CD4-positive, alpha-beta T cell (primary cell): Measurements from ENCODE around the gene SLC1A3. TPM values are rescaled to one million over a fixed set of nuclear protein-coding genes. Genes with fewer than 3 reads are reported as not detected.
A peak's percentile ranks its signal among the peaks of the same experiment; 100 is the strongest.

Experiments used
- ATAC-seq: fragments of 200-7000 bp; cut with Tn5 transposase; one replicate; pipeline ENCODE4 v1.10.0; 2022; ENCODE audit warnings: mild to moderate bottlenecking; ENCODE audit not compliant: poor library complexity
- CTCF ChIA-PET: fragments of 350-600 bp; sonication (Branson Sonifier 250); formaldehyde crosslinking; loops from one replicate; lab custom pipeline; 2021; ENCODE audit warnings: antibody characterized with exemption, inconsistent platforms; lab: Charles Lee
- POLR2A ChIA-PET: fragments of 350-600 bp; sonication (Branson Sonifier 250); formaldehyde crosslinking; loops from one replicate; lab custom pipeline; 2021; ENCODE audit warnings: antibody characterized with exemption, inconsistent platforms; lab: Charles Lee
- DNase-seq, 14 experiments: peaks; one replicate each; pipeline ENCODE4 v3.0.0-alpha.2; 2013 to 2020; ENCODE audit warnings: mixed read lengths in 2 of 14
- H3K27ac ChIP-seq, 2 donors: one replicate each; pipeline versions ENCODE4 v1.5.1 to v1.7.0; 2013; ENCODE audit warnings: low read length in 2 of 2, low read depth in 1 of 2, mild to moderate bottlenecking in 1 of 2
- H3K27me3 ChIP-seq, 2 experiments: 1 replicate in 1 of 2; 2 replicates in 1 of 2; pipeline versions ENCODE4 v1.6.1 to v1.7.0; 2013; ENCODE audit warnings: low read length in 2 of 2, control low read depth in 1 of 2, mild to moderate bottlenecking in 1 of 2, moderate library complexity in 1 of 2; ENCODE audit not compliant: insufficient read depth in 2 of 2, control insufficient read depth in 1 of 2
- H3K36me3 ChIP-seq: one replicate; pipeline ENCODE4 v1.6.1; 2013; ENCODE audit warnings: low read length, control low read depth; ENCODE audit not compliant: insufficient read depth
- H3K4me1 ChIP-seq: one replicate; pipeline ENCODE4 v1.6.1; 2013; ENCODE audit warnings: low read length, control low read depth; ENCODE audit not compliant: insufficient read depth
- H3K4me3 ChIP-seq: one replicate; pipeline ENCODE4 v1.5.1; 2013; ENCODE audit warnings: mild to moderate bottlenecking, low read length, moderate library complexity
- H3K9me3 ChIP-seq, 2 experiments: 1 replicate in 1 of 2; 2 replicates in 1 of 2; pipeline versions ENCODE4 v1.6.1 to v1.7.0; 2013; ENCODE audit warnings: low read length in 2 of 2, mild to moderate bottlenecking in 2 of 2, control low read depth in 1 of 2, moderate library complexity in 1 of 2; ENCODE audit not compliant: control insufficient read depth in 1 of 2, insufficient read depth in 1 of 2
- H3K27ac Mint-ChIP-seq: one replicate; pipeline ENCODE4 v1.8.0; 2020; ENCODE audit warnings: mixed read lengths
- H3K27me3 Mint-ChIP-seq: one replicate; pipeline ENCODE4 v1.8.0; 2021; ENCODE audit warnings: mixed read lengths
- H3K36me3 Mint-ChIP-seq: one replicate; pipeline ENCODE4 v1.8.0; 2021; ENCODE audit warnings: low read depth, mixed read lengths
- H3K4me1 Mint-ChIP-seq: one replicate; pipeline ENCODE4 v1.8.0; 2021; ENCODE audit warnings: low read depth, mixed read lengths
- H3K4me3 Mint-ChIP-seq: one replicate; pipeline ENCODE4 v1.8.0; 2020; ENCODE audit warnings: mild to moderate bottlenecking, mixed read lengths
- H3K9me3 Mint-ChIP-seq: one replicate; pipeline ENCODE4 v1.8.0; 2020; ENCODE audit warnings: mixed read lengths
- CTCF ChIP-seq: fragments of 200-600 bp; IDR thresholded peaks from one replicate; pipeline ENCODE4 v1.8.0; 2022; ENCODE audit warnings: antibody characterized with exemption, mild to moderate bottlenecking
- intact Hi-C, 2 experiments: fragments of 100-400 bp; cut with DNase I in 1 of 2; cut with micrococcal nuclease in 1 of 2; formaldehyde crosslinking; loops; one replicate each; pipeline versions ENCODE4 v1.15.1 to v1.9.0; 2023 to 2025; cut with DNase I, micrococcal nuclease
- total RNA-seq, 174 experiments: library from RNA in 2 of 174; stranded (reverse) in 2 of 174; gene quantifications; one replicate each; pipeline ENCODE4 v1.2.3 and lab custom pipeline; 2021 to 2026

The SLC1A3 gene
- total RNA-seq, 2 experiments from 2014 or later = not detected

- no peak for TF ChIP-seq CTCF
- CTCF ChIA-PET = no interaction called here
- Mint-ChIP-seq H3K4me1 (no peaks in the 10 kb centered on the region), H3K27ac (no peak overlapping the region), H3K36me3 (no peaks in the 10 kb centered on the region), H3K9me3 (no peaks in the 10 kb centered on the region), H3K4me3 (no peak overlapping the region), H3K27me3 (peaks cover 6% of the 10 kb centered on the region)
- H3K27me3 ChIP-seq = no peaks in the 10 kb centered on the region
- no peak for ATAC-seq
- no peaks in the 10 kb centered on the region for H3K9me3 ChIP-seq
- H3K36me3 ChIP-seq = no peaks in the 10 kb centered on the region
- H3K4me1 ChIP-seq = no peaks in the 10 kb centered on the region
- H3K4me3 ChIP-seq = no peak overlapping the region
- intact Hi-C loops = no loop called here
- POLR2A ChIA-PET = interaction anchor here (0.7 kb wide), 1 partner anchor 96 kb away, joined by 3 read pairs; no protein-coding TSS in a partner anchor
- DNase-seq = no peak
- H3K27ac ChIP-seq = no peak overlapping the region
Measured at GRCh38 chr5:36682499-36682898, 76.1 kb downstream of the SLC1A3 start.

DNA sequence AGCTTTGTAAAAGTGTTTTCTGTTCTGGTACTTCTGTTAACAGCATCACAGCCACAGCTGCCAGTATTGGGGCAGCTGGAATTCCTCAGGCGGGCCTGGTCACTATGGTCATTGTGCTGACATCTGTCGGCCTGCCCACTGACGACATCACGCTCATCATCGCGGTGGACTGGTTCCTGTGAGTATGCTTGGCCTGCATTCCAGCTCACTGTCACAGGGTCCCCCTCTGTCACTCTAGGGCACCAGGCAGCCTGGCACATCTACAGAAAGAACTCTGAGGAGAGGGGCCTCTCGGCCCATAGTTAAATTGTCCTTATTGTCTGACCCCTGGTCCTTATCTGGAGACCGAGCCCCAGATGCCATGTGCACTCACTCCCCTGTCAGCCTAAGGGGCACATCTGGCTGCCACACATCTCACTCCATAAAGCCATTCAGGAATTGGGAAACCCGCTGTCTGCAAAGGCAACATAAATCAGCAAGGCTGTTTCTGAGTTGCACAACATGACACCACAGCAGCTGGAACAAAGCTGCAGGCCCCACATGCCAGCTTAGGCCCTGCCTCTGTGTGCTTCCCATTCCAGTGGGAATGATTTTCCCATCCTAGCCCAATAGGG, 77.5 kb downstream of the SLC1A3 start:
- no peak for TF ChIP-seq CTCF
- CTCF ChIA-PET = no interaction called here
- POLR2A ChIA-PET = no interaction called here
- no peak overlapping the region for H3K4me3 Mint-ChIP-seq
- no peaks in the 10 kb centered on the region for H3K9me3 Mint-ChIP-seq
- Histone ChIP-seq H3K4me1 (no peaks in the 10 kb centered on the region), H3K27ac (no peak overlapping the region), H3K9me3 (no peaks in the 10 kb centered on the region), H3K4me3 (no peak overlapping the region), H3K36me3 (no peaks in the 10 kb centered on the region), H3K27me3 (no peaks in the 10 kb centered on the region)
- peaks cover 10% of the 10 kb centered on the region for H3K27me3 Mint-ChIP-seq
- no peak overlapping the region for H3K27ac Mint-ChIP-seq
- DNase-seq = peak in 1 of 14 experiments; percentile 50
- H3K4me1 Mint-ChIP-seq = no peaks in the 10 kb centered on the region
- no peak for ATAC-seq
- intact Hi-C loops = no loop called here
- H3K36me3 Mint-ChIP-seq = no peaks in the 10 kb centered on the region

DNA sequence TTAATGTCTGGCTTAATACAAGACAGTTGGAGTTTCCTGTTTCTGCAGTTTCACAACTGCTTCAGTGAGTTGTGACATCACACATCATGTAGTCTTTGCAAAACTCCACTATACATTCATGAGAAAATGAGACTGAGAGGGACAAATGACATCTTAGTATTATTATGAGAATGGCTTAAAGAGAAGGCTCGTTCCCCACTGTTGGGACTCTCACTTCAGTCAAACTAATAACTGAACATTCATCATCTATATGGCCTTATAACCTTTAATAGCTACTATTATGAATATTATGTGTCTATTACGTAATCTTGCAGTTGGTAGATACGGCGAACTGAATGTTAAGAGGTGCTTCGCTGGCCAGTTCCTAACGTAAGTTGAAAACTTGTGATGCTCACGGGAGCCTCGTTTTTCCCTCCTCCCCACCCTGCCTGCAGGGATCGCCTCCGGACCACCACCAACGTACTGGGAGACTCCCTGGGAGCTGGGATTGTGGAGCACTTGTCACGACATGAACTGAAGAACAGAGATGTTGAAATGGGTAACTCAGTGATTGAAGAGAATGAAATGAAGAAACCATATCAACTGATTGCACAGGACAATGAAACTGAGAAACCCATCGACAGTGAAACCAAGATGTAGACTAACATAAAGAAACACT, 79.4 kb downstream of the SLC1A3 start:
- Histone ChIP-seq H3K4me1 (peaks cover 6% of the 10 kb centered on the region), H3K36me3 (no peaks in the 10 kb centered on the region), H3K9me3 (no peaks in the 10 kb centered on the region), H3K4me3 (no peak overlapping the region), H3K27me3 (no peaks in the 10 kb centered on the region), H3K27ac (no peak overlapping the region)
- intact Hi-C loops = no loop called here
- ChIA-PET CTCF (interaction anchor here (0.9 kb wide), 1 partner anchor 10 kb away, joined by 3 read pairs; no protein-coding TSS in a partner anchor), POLR2A (no interaction called here)
- no peak for TF ChIP-seq CTCF
- ATAC-seq (no peak), DNase-seq (peak in 2 of 14 experiments; percentile 40 to 50)
- Mint-ChIP-seq H3K27ac (no peak overlapping the region), H3K27me3 (peaks cover 21% of the 10 kb centered on the region), H3K9me3 (no peaks in the 10 kb centered on the region), H3K4me3 (no peak overlapping the region), H3K36me3 (no peaks in the 10 kb centered on the region), H3K4me1 (peaks cover 11% of the 10 kb centered on the region)
